ENCODE data around the gene TLCD2. TPM values are rescaled to one million over a fixed set of nuclear protein-coding genes. Genes with fewer than 3 reads are reported as not detected.

TLCD2 gene
- total and polyA plus RNA-seq, 9 of the 15 experiments (the other 6 are each of a cell fraction or from before 2014, with no cell fraction given), result 0.10 to 0.89 (median 0.58) TPM

- DNase-seq (ENCODE audit: extremely low read depth in 1 of 4, low spot score in 3 of 4) (peak; percentile 88 to 97 (median 93)), FAIRE-seq (peak; percentile 97), ATAC-seq (peak; percentile 100)
- Histone ChIP-seq H3K9me3 (replicated peaks; ENCODE audit: control insufficient read depth, insufficient read depth, low read depth, low read length) (no peaks in the 10 kb centered on the region), H3K4me1 (replicated peaks in 1 of 2; ENCODE audit: control insufficient read depth in 2 of 2, insufficient read depth in 2 of 2, low read length in 2 of 2) (peaks cover 6 to 11% of the 10 kb centered on the region in 2 experiments; a peak in 4 of 5 replicates), H3K4me3 (peak within 1 kb of the TSS; percentile 94), H4K20me1 (replicated peaks; ENCODE audit: control insufficient read depth, insufficient read depth, low read length) (peaks cover 13% of the 10 kb centered on the region; the same call in 1 of the 2 replicates), H3K27ac (ENCODE audit: extremely low read depth, low read depth, low read length) (peak within 1 kb of the TSS; percentile 84), H3K9ac (ENCODE audit: insufficient read depth in 1 of 2, low read depth in 2 of 2, low read length in 2 of 2) (peak within 1 kb of the TSS; percentile 86 to 94), H3K79me2 (ENCODE audit: control insufficient read depth, insufficient read depth, low read length) (peaks cover 46% of the 10 kb centered on the region), H3K27me3 (ENCODE audit: control insufficient read depth in 2 of 2, insufficient read depth in 2 of 2, low read length in 2 of 2) (no peaks in the 10 kb centered on the region), H2AFZ (ENCODE audit: low read depth, low read length) (peak within 1 kb of the TSS; percentile 93), H3K36me3 (ENCODE audit: control insufficient read depth, insufficient read depth, low read length) (peaks cover 40% of the 10 kb centered on the region), H3K9me1 (ENCODE audit: control insufficient read depth, insufficient read depth, low read length) (peaks cover 4% of the 10 kb centered on the region), H3K4me2 (ENCODE audit: insufficient read depth, low read length) (peak within 1 kb of the TSS; percentile 87)
- ChIA-PET POLR2A (interaction anchor here (0.6 to 1.3 kb wide), 6 partner anchors 8 to 160 kb away, joined by 3 to 9 read pairs (median 3); no protein-coding TSS in a partner anchor), CTCF (ENCODE audit: low intra/inter-chr PET ratio) (no interaction called here)
- in situ Hi-C loops (cut with MboI), result no loop called here
- intact Hi-C loops (cut with micrococcal nuclease), result loop anchor here (5.0 kb wide), 1 partner anchor 33 kb away; no protein-coding TSS in a partner anchor
- BruUV-seq (replicated peaks), result TSS peak; percentile 46
- WGBS (ENCODE audit: insufficient coverage, low coverage, missing lambda C conversion rate), result under 1% methylated on average over 65 of the region's 72 CpGs
- TF ChIP-seq ZBTB11 (CRISPR knock-in tag; IDR thresholded peaks at IDR 0.05), result peak in 1 of 3 experiments; percentile 55; a peak in 1 of 6 replicates
- no peak for TF ChIP-seq MTA2 (IDR thresholded peaks at IDR 0.05; ENCODE audit: low read depth)
- TF ChIP-seq SRSF3 (IDR thresholded peaks at IDR 0.05; ENCODE audit: insufficient read depth, low read length), result no peak
- peak; percentile 45; the same call in 1 of the 2 replicates for TF ChIP-seq ATF7 (IDR thresholded peaks at IDR 0.05)
- peak; percentile 87 for TF ChIP-seq CREM (IDR thresholded peaks at IDR 0.05; ENCODE audit: low read depth)
- TF ChIP-seq ZNF507 (tag; conservative IDR thresholded peaks at IDR 0.05), result no peak
- peak; percentile 73 for TF ChIP-seq RBBP5 (IDR thresholded peaks at IDR 0.05; ENCODE audit: borderline replicate concordance, insufficient read depth, low read length, poor library complexity, severe bottlenecking)
- 0 out of 2 replicates have a peak, but pooled peaks have one; percentile 15 for TF ChIP-seq SOX6 (IDR thresholded peaks at IDR 0.05)
- no peak for TF ChIP-seq ZBTB17 (CRISPR knock-in tag; IDR thresholded peaks at IDR 0.05)
- peak; percentile 71 for TF ChIP-seq KDM5B (IDR thresholded peaks at IDR 0.05; ENCODE audit: insufficient replicate concordance, low read depth, low read length)
- TF ChIP-seq ASH1L (IDR thresholded peaks at IDR 0.05; ENCODE audit: borderline replicate concordance, low read depth, partially characterized antibody), result peak; percentile 39
- no peak for TF ChIP-seq TOE1 (IDR thresholded peaks at IDR 0.05; ENCODE audit: borderline replicate concordance)
- no peak for TF ChIP-seq TOE1 (CRISPR knock-in tag; IDR thresholded peaks at IDR 0.05; ENCODE audit: borderline replicate concordance, low read depth)
- peak; percentile 28; the same call in 1 of the 2 replicates for TF ChIP-seq SIN3B (IDR thresholded peaks at IDR 0.05; ENCODE audit: low read depth)
- peak; percentile 79 for TF ChIP-seq GABPB1 (CRISPR knock-in tag; IDR thresholded peaks at IDR 0.05)
- no peak for TF ChIP-seq ZKSCAN8 (CRISPR knock-in tag; IDR thresholded peaks at IDR 0.05)
- TF ChIP-seq YBX1 (IDR thresholded peaks at IDR 0.05), result no peak
- TF ChIP-seq BCOR (IDR thresholded peaks at IDR 0.05), result no peak
- peak; percentile 40 for TF ChIP-seq PCBP1 (IDR thresholded peaks at IDR 0.05; ENCODE audit: low read depth, low read length, poor library complexity, severe bottlenecking)
These were observed 25.6 kb downstream of the TLCD2 start, which contains the start of gene PRPF8 for GRCh38 chr17:1684378-1685189. Gene PRPF8 (minus strand): TSS chr17:1684867. CDS start chr17:1684571, 296 bp downstream.
